ENCODE measurements around the gene SLC16A13.
"Not testable (repeated sequence)": the region's sequence is repeated elsewhere in the genome, so short reads cannot be mapped to it uniquely, and the experiment has no call there.

Gene SLC16A13

DNA sequence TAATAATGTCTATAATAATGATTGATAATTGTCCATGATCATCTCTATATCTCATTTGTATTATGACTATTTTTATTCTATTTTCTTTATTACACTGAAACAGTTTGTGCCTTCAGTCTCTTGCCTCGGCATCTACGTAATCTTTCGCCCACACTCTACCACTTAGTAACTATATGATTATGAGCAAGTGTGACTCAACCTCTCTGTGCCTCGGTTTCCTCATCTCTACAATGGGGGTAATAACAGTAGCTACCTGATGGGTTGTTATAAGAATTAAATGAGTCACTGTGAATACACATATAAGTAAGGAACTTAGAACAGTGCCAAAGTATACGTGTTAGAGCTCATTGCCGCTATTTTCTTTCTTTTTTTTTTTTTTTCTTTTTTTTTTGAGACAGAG, 11.8 kb downstream of the SLC16A13 start:
- TF ChIP-seq, protein P1, sequence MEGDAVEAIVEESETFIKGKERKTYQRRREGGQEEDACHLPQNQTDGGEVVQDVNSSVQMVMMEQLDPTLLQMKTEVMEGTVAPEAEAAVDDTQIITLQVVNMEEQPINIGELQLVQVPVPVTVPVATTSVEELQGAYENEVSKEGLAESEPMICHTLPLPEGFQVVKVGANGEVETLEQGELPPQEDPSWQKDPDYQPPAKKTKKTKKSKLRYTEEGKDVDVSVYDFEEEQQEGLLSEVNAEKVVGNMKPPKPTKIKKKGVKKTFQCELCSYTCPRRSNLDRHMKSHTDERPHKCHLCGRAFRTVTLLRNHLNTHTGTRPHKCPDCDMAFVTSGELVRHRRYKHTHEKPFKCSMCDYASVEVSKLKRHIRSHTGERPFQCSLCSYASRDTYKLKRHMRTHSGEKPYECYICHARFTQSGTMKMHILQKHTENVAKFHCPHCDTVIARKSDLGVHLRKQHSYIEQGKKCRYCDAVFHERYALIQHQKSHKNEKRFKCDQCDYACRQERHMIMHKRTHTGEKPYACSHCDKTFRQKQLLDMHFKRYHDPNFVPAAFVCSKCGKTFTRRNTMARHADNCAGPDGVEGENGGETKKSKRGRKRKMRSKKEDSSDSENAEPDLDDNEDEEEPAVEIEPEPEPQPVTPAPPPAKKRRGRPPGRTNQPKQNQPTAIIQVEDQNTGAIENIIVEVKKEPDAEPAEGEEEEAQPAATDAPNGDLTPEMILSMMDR (IDR thresholded peaks at IDR 0.05; ENCODE audit: extremely low read depth, insufficient read depth, missing control alignments): no peak
- no peak for DNase-seq (ENCODE audit: low spot score)
- in situ Hi-C loops (cut with MboI; ENCODE audit: low pct_unique_long_range_greater_than_20kb, low sequenced_read_pairs, unreplicated experiment): no loop called here

GRCh38 chr17:7048968-7049367, 13.2 kb downstream of the SLC16A13 start:
- TF ChIP-seq, protein P1 (IDR thresholded peaks at IDR 0.05; ENCODE audit: extremely low read depth, insufficient read depth, missing control alignments): no peak
- no peak for DNase-seq (ENCODE audit: low spot score)
- in situ Hi-C loops (cut with MboI; ENCODE audit: low pct_unique_long_range_greater_than_20kb, low sequenced_read_pairs, unreplicated experiment): no loop called here

GRCh38 chr17:7050583-7050982, 14.8 kb downstream of the SLC16A13 start:
- in situ Hi-C loops (cut with MboI; ENCODE audit: low pct_unique_long_range_greater_than_20kb, low sequenced_read_pairs, unreplicated experiment): loop anchor here (5.0 to 10.0 kb wide), 2 partner anchors 82 to 244 kb away; partner anchors contain the start of gene YBX2
- not testable (repeated sequence) for DNase-seq (ENCODE audit: low spot score)

DNA sequence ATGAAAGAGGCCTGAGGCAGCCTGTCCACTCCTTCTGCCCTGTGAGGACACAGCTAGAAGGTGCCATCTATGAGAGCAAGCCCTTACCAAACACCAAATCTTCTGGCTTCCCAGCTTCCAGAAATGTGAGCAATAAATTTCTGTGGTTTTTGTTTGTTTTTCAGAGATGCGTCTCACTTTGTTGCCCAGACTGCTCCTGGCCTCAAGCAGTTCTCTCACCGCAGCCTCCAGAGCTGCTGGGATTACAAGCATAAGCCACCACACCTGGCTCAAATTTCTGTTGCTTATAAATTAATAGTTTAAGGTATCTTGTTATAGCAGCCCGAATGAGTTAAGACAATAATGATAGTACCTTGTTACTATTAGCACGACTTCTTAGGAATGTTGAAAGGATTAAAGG, 20.6 kb downstream of the SLC16A13 start:
- in situ Hi-C loops (cut with MboI; ENCODE audit: low pct_unique_long_range_greater_than_20kb, low sequenced_read_pairs, unreplicated experiment): loop anchor here (10.0 kb wide), 1 partner anchor 238 kb away; the partner anchor contains the start of gene YBX2
- TF ChIP-seq, protein P1 (IDR thresholded peaks at IDR 0.05; ENCODE audit: extremely low read depth, insufficient read depth, missing control alignments): no peak
- DNase-seq (ENCODE audit: low spot score): no peak

- no peak for DNase-seq (ENCODE audit: low spot score)
- TF ChIP-seq, protein P1 (IDR thresholded peaks at IDR 0.05; ENCODE audit: extremely low read depth, insufficient read depth, missing control alignments): no peak
- in situ Hi-C loops (cut with MboI; ENCODE audit: low pct_unique_long_range_greater_than_20kb, low sequenced_read_pairs, unreplicated experiment): loop anchor here (10.0 kb wide), 1 partner anchor 236 kb away; the partner anchor contains the start of gene YBX2
Measured at GRCh38 chr17:7058831-7059447, 23.1 kb downstream of the SLC16A13 start.

- no peak for DNase-seq (ENCODE audit: low spot score)
- in situ Hi-C loops (cut with MboI; ENCODE audit: low pct_unique_long_range_greater_than_20kb, low sequenced_read_pairs, unreplicated experiment): no loop called here
- TF ChIP-seq, protein P1 (IDR thresholded peaks at IDR 0.05; ENCODE audit: extremely low read depth, insufficient read depth, missing control alignments): no peak
Measured at GRCh38 chr17:7060165-7060891, 24.5 kb downstream of the SLC16A13 start.

GRCh38 chr17:7063518-7064094, 27.8 kb downstream of the SLC16A13 start:
- DNase-seq (ENCODE audit: low spot score): no peak
- in situ Hi-C loops (cut with MboI; ENCODE audit: low pct_unique_long_range_greater_than_20kb, low sequenced_read_pairs, unreplicated experiment): no loop called here
- TF ChIP-seq, protein P1 (IDR thresholded peaks at IDR 0.05; ENCODE audit: extremely low read depth, insufficient read depth, missing control alignments): no peak
